Esophagus muscularis mucosa (tissue), 4 donors: ENCODE results near the gene WDR82. TPM values are rescaled to one million over a fixed set of nuclear protein-coding genes. Genes with fewer than 3 reads are reported as not detected.

Experiments
- DNase-seq: peaks from one replicate; pipeline ENCODE4 v3.0.0-alpha.2; 2017; ENCODE audit errors: extremely low spot score
- H3K27ac ChIP-seq, 4 donors: fragments of 200-600 bp; sonication (generic); replicated peaks in 1 of 4; 1 replicate in 3 of 4; 2 replicates in 1 of 4; pipeline ENCODE4 v1.5.1; 2016 to 2019; ENCODE audit warnings: mild to moderate bottlenecking in 1 of 4
- H3K27me3 ChIP-seq, 4 donors: fragments of 200-600 bp; sonication (generic); one replicate each; pipeline versions ENCODE4 v1.5.1 to v1.6.0; 2016 to 2019
- H3K36me3 ChIP-seq, 4 donors: fragments of 200-600 bp; sonication (generic); one replicate each; pipeline ENCODE4 v1.5.1; 2016 to 2019
- H3K4me1 ChIP-seq, 4 donors: fragments of 200-600 bp; sonication (generic); one replicate each; pipeline ENCODE4 v1.5.1; 2016 to 2019
- H3K4me3 ChIP-seq, 4 donors: fragments of 200-600 bp; sonication (generic); 1 replicate in 2 of 4; 2 replicates in 2 of 4; pipeline ENCODE4 v1.5.1; 2016 to 2019; ENCODE audit warnings: mild to moderate bottlenecking in 4 of 4, moderate library complexity in 1 of 4
- H3K9me3 ChIP-seq, 4 donors: fragments of 200-600 bp; sonication (generic); 1 replicate in 3 of 4; 2 replicates in 1 of 4; pipeline ENCODE4 v1.5.1; 2016 to 2019
- EP300 ChIP-seq: sonication (generic); formaldehyde crosslinking; IDR thresholded peaks from one replicate; pipeline ENCODE4 v1.6.1; 2017; ENCODE audit warnings: antibody characterized with exemption
- POLR2A ChIP-seq: fragments of 450-650 bp; IDR thresholded peaks from one replicate; pipeline ENCODE4 v1.6.1; 2017; ENCODE audit warnings: antibody characterized with exemption, moderate library complexity, mild to moderate bottlenecking, low read depth
- POLR2AphosphoS5 ChIP-seq, 2 donors: sonication (generic); formaldehyde crosslinking; IDR thresholded peaks; one replicate each; pipeline ENCODE4 v1.6.1; 2017; ENCODE audit warnings: antibody characterized with exemption in 2 of 2
- WGBS: methylation state at CpG from one replicate; pipeline ENCODE4 v1.1.5; 2018; 5-methylcytosine and 5-hydroxymethylcytosine counted together
- intact Hi-C: fragments of 100-400 bp; cut with DNase I; formaldehyde crosslinking; loops from one replicate; pipeline ENCODE4 v1.15.1; 2023
- total RNA-seq, 4 donors: library from RNA; depleted of rRNA; stranded (reverse); fragments of >200 nt; gene quantifications; one replicate each; pipeline versions ENCODE4 v1.1.0 to v1.2.1, GENCODE V29; 2016
- TF ChIP-seq, protein P1 (sequence below), 3 experiments: fragments of 200-600 bp in 2 of 3; fragments of 450-650 bp in 1 of 3; sonication (generic) in 2 of 3; IDR thresholded peaks; one replicate each; pipeline ENCODE4 v1.5.1; 2017 to 2019; ENCODE audit warnings: antibody characterized with exemption in 3 of 3, mild to moderate bottlenecking in 2 of 3, moderate library complexity in 1 of 3

Gene WDR82
- total RNA-seq, 4 donors from 2014 or later: 62.6 to 101 (median 80.9) TPM

DNA sequence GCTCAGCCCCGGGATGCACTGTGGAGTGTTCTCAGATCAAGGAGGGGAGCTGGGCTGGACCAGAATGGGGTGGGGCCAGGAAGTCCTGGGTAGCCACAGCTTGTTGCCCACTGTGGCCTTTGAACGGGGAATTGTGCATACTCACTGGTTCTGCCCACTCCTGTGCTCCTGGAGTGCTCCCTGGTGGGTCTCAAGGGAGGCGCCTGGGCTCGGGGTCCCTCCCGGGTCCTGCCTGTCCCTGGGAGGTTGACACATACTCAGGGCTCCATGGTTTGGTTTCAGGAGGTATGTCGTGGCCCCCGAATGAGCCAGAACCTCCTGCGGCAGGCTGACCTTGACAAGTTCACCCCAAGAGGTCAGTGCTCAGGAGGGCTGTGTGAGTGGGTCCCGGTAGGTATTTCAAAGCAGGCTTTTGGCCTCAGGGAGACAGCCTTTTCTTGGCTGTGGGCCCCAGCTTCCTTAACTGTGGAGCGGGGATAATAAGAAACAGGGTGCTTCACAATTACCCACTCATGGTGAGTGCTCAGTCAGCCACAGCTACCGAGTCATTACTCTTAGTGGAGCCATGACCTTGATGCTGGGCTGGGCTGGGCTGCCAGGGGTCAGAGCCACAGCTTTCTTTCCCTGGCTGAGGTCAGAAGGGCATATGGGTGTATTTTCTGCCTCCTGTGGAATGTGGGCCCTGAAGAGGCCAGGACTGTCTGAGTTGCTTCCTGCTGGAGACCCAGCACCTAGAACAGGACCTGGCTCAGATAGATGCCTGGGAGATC lies 45.3 kb upstream of the WDR82 start:
- TF ChIP-seq, protein P1, sequence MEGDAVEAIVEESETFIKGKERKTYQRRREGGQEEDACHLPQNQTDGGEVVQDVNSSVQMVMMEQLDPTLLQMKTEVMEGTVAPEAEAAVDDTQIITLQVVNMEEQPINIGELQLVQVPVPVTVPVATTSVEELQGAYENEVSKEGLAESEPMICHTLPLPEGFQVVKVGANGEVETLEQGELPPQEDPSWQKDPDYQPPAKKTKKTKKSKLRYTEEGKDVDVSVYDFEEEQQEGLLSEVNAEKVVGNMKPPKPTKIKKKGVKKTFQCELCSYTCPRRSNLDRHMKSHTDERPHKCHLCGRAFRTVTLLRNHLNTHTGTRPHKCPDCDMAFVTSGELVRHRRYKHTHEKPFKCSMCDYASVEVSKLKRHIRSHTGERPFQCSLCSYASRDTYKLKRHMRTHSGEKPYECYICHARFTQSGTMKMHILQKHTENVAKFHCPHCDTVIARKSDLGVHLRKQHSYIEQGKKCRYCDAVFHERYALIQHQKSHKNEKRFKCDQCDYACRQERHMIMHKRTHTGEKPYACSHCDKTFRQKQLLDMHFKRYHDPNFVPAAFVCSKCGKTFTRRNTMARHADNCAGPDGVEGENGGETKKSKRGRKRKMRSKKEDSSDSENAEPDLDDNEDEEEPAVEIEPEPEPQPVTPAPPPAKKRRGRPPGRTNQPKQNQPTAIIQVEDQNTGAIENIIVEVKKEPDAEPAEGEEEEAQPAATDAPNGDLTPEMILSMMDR (IDR thresholded peaks at IDR 0.05): no peak
- TF ChIP-seq EP300 (no peak), POLR2AphosphoS5 (IDR thresholded peaks at IDR 0.05) (no peak), POLR2A (no peak)
- H3K4me1 ChIP-seq: peaks cover 0 to 4% (median 0%) of the 10 kb centered on the region in 4 donors
- H3K27me3 ChIP-seq: no peaks in the 10 kb centered on the region
- WGBS: 95% methylated on average over 4 of the region's 11 CpGs
- no peaks in the 10 kb centered on the region for H3K9me3 ChIP-seq
- no peak for DNase-seq
- H3K27ac ChIP-seq: no peak overlapping the region
- H3K36me3 ChIP-seq: peaks cover 0 to 3% (median 0%) of the 10 kb centered on the region in 4 donors
- H3K4me3 ChIP-seq: no peak overlapping the region
- intact Hi-C loops: no loop called here

DNA sequence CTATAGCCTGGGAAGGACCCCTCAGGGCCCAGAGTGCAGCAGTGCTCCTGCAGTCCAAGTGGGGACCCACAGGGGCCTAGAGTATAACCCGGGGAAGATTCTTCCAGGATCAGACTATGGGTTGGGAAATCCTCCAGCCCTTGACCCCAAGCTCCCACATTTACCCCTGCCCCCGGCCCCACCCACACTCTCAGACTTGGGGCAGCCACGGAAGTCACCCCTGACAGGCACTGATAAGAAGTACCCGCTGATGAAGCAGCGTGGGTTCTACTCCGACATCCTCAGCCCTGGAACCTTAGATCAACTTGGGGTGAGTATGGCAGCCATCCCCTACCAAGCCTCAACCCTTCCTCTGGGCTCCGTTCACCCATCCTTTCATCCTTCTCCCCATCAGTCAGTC lies 44.0 kb upstream of the WDR82 start:
- Histone ChIP-seq H3K4me3 (no peak overlapping the region), H3K27me3 (no peaks in the 10 kb centered on the region), H3K4me1 (peaks cover 8 to 15% (median 9%) of the 10 kb centered on the region in 4 donors), H3K27ac (no peak overlapping the region), H3K36me3 (no peaks in the 10 kb centered on the region), H3K9me3 (no peaks in the 10 kb centered on the region)
- intact Hi-C loops: no loop called here
- DNase-seq: no peak
- no peak for TF ChIP-seq EP300
- whole genome bisulfite sequencing: 88% methylated on average over 7 of the region's 7 CpGs

DNA sequence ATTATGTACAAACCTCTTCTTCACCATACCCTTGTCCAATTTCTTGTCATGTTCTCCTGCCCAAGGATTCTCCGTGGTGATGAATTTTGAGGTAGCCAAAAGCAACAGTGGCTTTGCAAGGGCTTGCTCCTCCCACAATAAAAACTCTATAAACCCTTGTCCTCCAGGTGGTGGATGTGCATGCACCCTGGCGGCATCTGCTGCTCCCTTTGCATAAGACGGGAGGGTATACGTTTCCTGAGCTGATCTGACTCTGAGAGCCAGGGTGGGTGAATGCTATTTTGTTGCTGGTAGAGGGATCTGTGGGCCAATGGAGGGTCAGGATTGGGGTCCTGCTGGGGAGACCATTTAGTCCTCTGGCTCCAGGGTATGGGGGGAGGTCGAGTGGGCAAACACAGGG lies 43.0 kb upstream of the WDR82 start:
- Histone ChIP-seq H3K9me3 (no peaks in the 10 kb centered on the region), H3K4me3 (no peak overlapping the region), H3K27me3 (no peaks in the 10 kb centered on the region), H3K4me1 (peaks cover 13 to 19% (median 14%) of the 10 kb centered on the region in 4 donors), H3K27ac (no peak overlapping the region), H3K36me3 (no peaks in the 10 kb centered on the region)
- DNase-seq: no peak
- intact Hi-C loops: no loop called here
- 89% methylated on average over 5 of the region's 5 CpGs for WGBS
- TF ChIP-seq POLR2AphosphoS5 (IDR thresholded peaks at IDR 0.05): no peak
- no peak for TF ChIP-seq POLR2A
- TF ChIP-seq EP300: no peak
- TF ChIP-seq, protein P1 (IDR thresholded peaks at IDR 0.05): no peak

DNA sequence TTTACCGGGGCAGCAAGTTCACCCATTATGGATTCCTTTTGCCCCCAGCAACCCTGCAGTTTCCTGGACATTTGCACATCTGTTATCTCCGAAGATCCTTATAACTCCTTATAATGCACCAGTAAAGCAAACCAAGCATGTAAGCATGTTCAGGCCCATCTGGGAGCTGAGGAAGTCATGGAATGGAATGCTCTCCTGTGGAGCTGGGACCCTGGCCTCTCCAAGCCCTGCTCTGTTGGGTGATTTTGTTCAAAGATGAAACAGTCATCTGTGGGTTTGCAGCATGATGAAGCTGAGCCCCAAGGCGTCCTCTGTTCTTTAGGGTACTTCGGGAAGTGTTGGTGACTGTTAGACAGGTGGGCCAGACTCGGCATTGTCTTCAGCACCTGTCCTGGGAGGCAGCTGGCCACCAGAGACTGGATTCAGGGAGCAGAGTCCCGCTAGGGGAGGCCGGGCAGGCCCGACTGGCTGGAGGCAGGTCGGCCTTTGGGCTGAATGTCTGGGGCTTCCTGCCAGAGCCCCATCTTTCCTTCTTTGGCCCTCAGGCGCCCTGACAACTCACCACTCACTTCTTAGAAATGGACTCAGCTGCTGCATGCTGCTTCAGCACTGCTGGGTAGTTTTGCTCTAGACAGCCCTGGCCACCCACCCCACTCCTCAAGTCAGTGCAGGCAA lies 41.6 kb upstream of the WDR82 start:
- H3K36me3 ChIP-seq: no peaks in the 10 kb centered on the region
- WGBS: 79% methylated on average over 9 of the region's 10 CpGs
- no peak for DNase-seq
- H3K27ac ChIP-seq: no peak overlapping the region
- H3K27me3 ChIP-seq: no peaks in the 10 kb centered on the region
- H3K9me3 ChIP-seq: no peaks in the 10 kb centered on the region
- H3K4me1 ChIP-seq: peaks cover 13 to 19% (median 14%) of the 10 kb centered on the region in 4 donors
- TF ChIP-seq POLR2A: no peak
- TF ChIP-seq POLR2AphosphoS5 (IDR thresholded peaks at IDR 0.05): no peak
- TF ChIP-seq, protein P1 (IDR thresholded peaks at IDR 0.05): no peak
- no peak for TF ChIP-seq EP300
- intact Hi-C loops: no loop called here
- H3K4me3 ChIP-seq: no peak overlapping the region

DNA sequence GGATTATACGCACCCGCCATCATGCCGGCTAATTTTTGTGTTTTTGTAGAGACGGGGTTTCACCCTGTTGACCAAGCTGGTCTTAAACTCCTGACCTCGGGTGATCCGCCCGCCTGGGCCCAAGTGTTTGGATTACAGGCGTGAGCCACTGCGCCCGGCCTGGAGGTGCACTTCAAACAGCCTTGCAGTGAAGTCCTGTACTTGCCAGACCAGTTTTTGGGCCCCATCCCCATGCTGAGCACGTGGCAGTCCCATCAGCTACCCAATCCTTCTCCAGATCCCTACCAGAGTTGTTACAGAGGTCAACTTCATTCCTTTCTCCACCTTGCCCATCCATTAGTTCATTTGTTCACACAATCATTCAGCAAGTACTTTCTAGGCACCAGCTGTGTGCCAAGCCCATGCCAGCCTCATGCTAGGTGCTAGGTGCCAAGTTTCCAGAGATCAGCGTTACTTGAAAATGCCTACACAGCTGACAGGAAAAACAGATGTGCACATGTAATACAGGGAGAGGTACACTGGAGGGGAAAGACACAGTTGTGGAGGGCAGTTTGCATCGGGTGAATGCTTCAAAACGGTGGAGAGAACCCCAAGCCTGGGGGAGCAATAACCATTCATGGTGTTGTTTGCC lies 39.9 kb upstream of the WDR82 start:
- no peaks in the 10 kb centered on the region for H3K27me3 ChIP-seq
- intact Hi-C loops: no loop called here
- H3K4me3 ChIP-seq: peak overlapping the region in 3 of 4 donors; percentile 47 to 58 (median 50)
- 70% methylated on average over 13 of the region's 14 CpGs for WGBS
- no peak for DNase-seq
- no peak for TF ChIP-seq POLR2A
- no peak for TF ChIP-seq POLR2AphosphoS5 (IDR thresholded peaks at IDR 0.05)
- TF ChIP-seq, protein P1 (IDR thresholded peaks at IDR 0.05): no peak
- TF ChIP-seq EP300: no peak
- H3K36me3 ChIP-seq: no peaks in the 10 kb centered on the region
- H3K27ac ChIP-seq: no peak overlapping the region
- H3K9me3 ChIP-seq: no peaks in the 10 kb centered on the region
- peaks cover 24 to 26% (median 25%) of the 10 kb centered on the region in 4 donors for H3K4me1 ChIP-seq
